HG02642 (cell line): ENCODE data around the gene TXNIP.
A peak's percentile ranks its signal among the peaks of the same experiment; 100 is the strongest.

ENCODE experiments used
- ATAC-seq: cut with Tn5 transposase; IDR thresholded peaks from one replicate; pipeline ENCODE4 v1.9.1; 2021; ENCODE audit warnings: mild to moderate bottlenecking; ENCODE audit not compliant: unreplicated experiment, poor library complexity

The TXNIP gene

GRCh38 chr1:146013559-146013922, 17.2 kb upstream of the TXNIP start:
- no peak for ATAC-seq

GRCh38 chr1:146012703-146013558, 16.6 kb upstream of the TXNIP start:
- ATAC-seq, result no peak

GRCh38 chr1:146010126-146010738, 13.9 kb upstream of the TXNIP start:
- ATAC-seq, result no peak

- no peak for ATAC-seq
Observed at GRCh38 chr1:146007489-146008133, 11.2 kb upstream of the TXNIP start.

GRCh38 chr1:146001709-146002108, 5.3 kb upstream of the TXNIP start:
- ATAC-seq, result no peak

- ATAC-seq, result no peak
Observed at GRCh38 chr1:145999321-146000024, 3.1 kb upstream of the TXNIP start.

- ATAC-seq, result no peak
Observed at GRCh38 chr1:145997718-145998023, 1.3 kb upstream of the TXNIP start.

GRCh38 chr1:145997016-145997717, 788 bp upstream of the TXNIP start:
- ATAC-seq, result peak; percentile 30

GRCh38 chr1:145995964-145996432, 381 bp downstream of the TXNIP start:
- ATAC-seq, result no peak

- no peak for ATAC-seq
Observed at GRCh38 chr1:145995148-145995881, 1.1 kb downstream of the TXNIP start.

- no peak for ATAC-seq
Observed at GRCh38 chr1:145994391-145995120, 1.8 kb downstream of the TXNIP start.

- no peak for ATAC-seq
Observed at GRCh38 chr1:145993618-145994390, 2.6 kb downstream of the TXNIP start.

GRCh38 chr1:145992958-145993617, 3.3 kb downstream of the TXNIP start:
- no peak for ATAC-seq

GRCh38 chr1:145992502-145992936, 3.9 kb downstream of the TXNIP start:
- ATAC-seq, result no peak

- ATAC-seq, result no peak
Observed at GRCh38 chr1:145991735-145992412, 4.5 kb downstream of the TXNIP start.

- no peak for ATAC-seq
Observed at GRCh38 chr1:145990249-145990855, 6.0 kb downstream of the TXNIP start.

GRCh38 chr1:145988773-145989172, 7.6 kb downstream of the TXNIP start:
- no peak for ATAC-seq
